Spleen (tissue), 7 donors: ENCODE results near the gene PALD1.

Experiments
- POLR2A ChIP-seq, 3 donors: fragments of 450-650 bp; IDR thresholded peaks; one replicate each; pipeline ENCODE4 v1.5.1; 2017; ENCODE audit warnings: antibody characterized with exemption in 3 of 3, mild to moderate bottlenecking in 1 of 3
- POLR2AphosphoS5 ChIP-seq, 3 donors: sonication (generic); formaldehyde crosslinking; IDR thresholded peaks; one replicate each; pipeline ENCODE4 v1.5.1; 2017; ENCODE audit warnings: antibody characterized with exemption in 3 of 3
- TF ChIP-seq, protein P1 (sequence below), 11 experiments: fragments of 200-600 bp in 7 of 11; fragments of 450-650 bp in 4 of 11; sonication (generic) in 4 of 11; IDR thresholded peaks in 8 of 11; conservative IDR thresholded peaks in 3 of 11; 1 replicate in 7 of 11; 2 replicates in 4 of 11; pipeline versions ENCODE4 v1.4.0 to v1.8.0; 2016 to 2021; ENCODE audit warnings: antibody characterized with exemption in 11 of 11, inconsistent platforms in 4 of 11, mild to moderate bottlenecking in 1 of 11
- donor health status: DM: no; HTN: no; CAD: no; lungs with moderate emphysema.
- donor health status: DM: no; HTN: no; CAD: no.
- donor health status: DM: no; HTN: no; CAD: no.

GRCh38 chr10:70496341-70497119 lies 18.0 kb downstream of the PALD1 start:
- TF ChIP-seq, protein P1, sequence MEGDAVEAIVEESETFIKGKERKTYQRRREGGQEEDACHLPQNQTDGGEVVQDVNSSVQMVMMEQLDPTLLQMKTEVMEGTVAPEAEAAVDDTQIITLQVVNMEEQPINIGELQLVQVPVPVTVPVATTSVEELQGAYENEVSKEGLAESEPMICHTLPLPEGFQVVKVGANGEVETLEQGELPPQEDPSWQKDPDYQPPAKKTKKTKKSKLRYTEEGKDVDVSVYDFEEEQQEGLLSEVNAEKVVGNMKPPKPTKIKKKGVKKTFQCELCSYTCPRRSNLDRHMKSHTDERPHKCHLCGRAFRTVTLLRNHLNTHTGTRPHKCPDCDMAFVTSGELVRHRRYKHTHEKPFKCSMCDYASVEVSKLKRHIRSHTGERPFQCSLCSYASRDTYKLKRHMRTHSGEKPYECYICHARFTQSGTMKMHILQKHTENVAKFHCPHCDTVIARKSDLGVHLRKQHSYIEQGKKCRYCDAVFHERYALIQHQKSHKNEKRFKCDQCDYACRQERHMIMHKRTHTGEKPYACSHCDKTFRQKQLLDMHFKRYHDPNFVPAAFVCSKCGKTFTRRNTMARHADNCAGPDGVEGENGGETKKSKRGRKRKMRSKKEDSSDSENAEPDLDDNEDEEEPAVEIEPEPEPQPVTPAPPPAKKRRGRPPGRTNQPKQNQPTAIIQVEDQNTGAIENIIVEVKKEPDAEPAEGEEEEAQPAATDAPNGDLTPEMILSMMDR (IDR thresholded peaks at IDR 0.05 in 8 of 11, conservative IDR thresholded peaks at IDR 0.05 in 3 of 11): no peak
- no peak for TF ChIP-seq POLR2A (IDR thresholded peaks at IDR 0.05)
- no peak for TF ChIP-seq POLR2AphosphoS5 (IDR thresholded peaks at IDR 0.05)
